T-helper 2 cell treated with Interferon-gamma antibody and Interleukin-4, amounts not matched to agents 100 ng/mL and 5 ng/mL, for 36 hours (primary cell): ENCODE measurements around the gene PALS2. TPM values are rescaled to one million over a fixed set of nuclear protein-coding genes. Genes with fewer than 3 reads are reported as not detected.

ENCODE experiments used
- intact Hi-C: fragments of 100-400 bp; cut with micrococcal nuclease; formaldehyde crosslinking; loops from one replicate; pipeline ENCODE4 v1.15.1; 2023
- total RNA-seq: library from RNA; stranded (reverse); gene quantifications from 2 replicates; pipeline ENCODE4 v1.2.3, GENCODE V29; 2022

The PALS2 gene
- total RNA-seq, 1 donor from 2014 or later, result 17.9 TPM

- intact Hi-C loops, result no loop called here
These were observed 7.2 kb downstream of the PALS2 start for GRCh38 chr7:24580283-24580946.

- intact Hi-C loops, result no loop called here
These were observed 8.9 kb downstream of the PALS2 start for GRCh38 chr7:24582166-24582565.

- intact Hi-C loops, result loop anchor here (5.0 kb wide), 1 partner anchor 186 kb away; no protein-coding TSS in a partner anchor
These were observed 14.6 kb downstream of the PALS2 start for GRCh38 chr7:24587853-24588252.

- intact Hi-C loops, result no loop called here
These were observed 17.9 kb downstream of the PALS2 start for GRCh38 chr7:24591152-24591551.

- intact Hi-C loops, result no loop called here
These were observed 22.6 kb downstream of the PALS2 start for GRCh38 chr7:24595671-24596418.

GRCh38 chr7:24597014-24597413, 23.8 kb downstream of the PALS2 start:
- intact Hi-C loops, result no loop called here

GRCh38 chr7:24601600-24601999, 28.3 kb downstream of the PALS2 start:
- intact Hi-C loops, result no loop called here

GRCh38 chr7:24602860-24603456, 29.7 kb downstream of the PALS2 start:
- intact Hi-C loops, result no loop called here

GRCh38 chr7:24604630-24605029, 31.4 kb downstream of the PALS2 start:
- intact Hi-C loops, result no loop called here

GRCh38 chr7:24608504-24608903, 35.3 kb downstream of the PALS2 start:
- intact Hi-C loops, result no loop called here

GRCh38 chr7:24609059-24609458, 35.8 kb downstream of the PALS2 start:
- intact Hi-C loops, result no loop called here

GRCh38 chr7:24609570-24609969, 36.3 kb downstream of the PALS2 start:
- intact Hi-C loops, result no loop called here

- intact Hi-C loops, result no loop called here
These were observed 37.9 kb downstream of the PALS2 start for GRCh38 chr7:24611130-24611529.

- intact Hi-C loops, result no loop called here
These were observed 44.8 kb downstream of the PALS2 start for GRCh38 chr7:24617957-24618616.

GRCh38 chr7:24619978-24620377, 46.7 kb downstream of the PALS2 start:
- intact Hi-C loops, result no loop called here

GRCh38 chr7:24622646-24623182, 49.5 kb downstream of the PALS2 start:
- intact Hi-C loops, result no loop called here

Other genes starting within 250 kb of the PALS2 start
- gene GSDME, start 184.0 kb downstream of the PALS2 start, total RNA-seq, result 2.1 and 2.3 TPM in 2 replicates